PFSK-1 (cell line): Measurements from ENCODE around the gene CARD6.

Experiments
- FOXP2 ChIP-seq: optimal IDR thresholded peaks from 2 replicates; pipeline ENCODE3; 2011; ENCODE audit warnings: borderline replicate concordance, control low read depth, inconsistent platforms; ENCODE audit not compliant: insufficient read depth; ENCODE audit errors: extremely low read length, extremely low read depth
- POLR2AphosphoS5 ChIP-seq: IDR thresholded peaks from 2 replicates; pipeline ENCODE4 v1.6.1; 2012; ENCODE audit warnings: low read depth, mild to moderate bottlenecking, control low read depth, low read length, moderate library complexity
- SIN3A ChIP-seq: IDR thresholded peaks from 2 replicates; pipeline ENCODE4 v1.6.1; 2012; ENCODE audit warnings: mild to moderate bottlenecking, low read length, moderate library complexity, borderline replicate concordance; ENCODE audit not compliant: insufficient read depth
- TAF1 ChIP-seq: IDR thresholded peaks from 2 replicates; pipeline ENCODE4 v1.6.1; 2012; ENCODE audit warnings: low read length, control low read depth, borderline replicate concordance; ENCODE audit not compliant: insufficient read depth
- TF ChIP-seq, protein P1 (sequence below), 2 experiments: IDR thresholded peaks; 2 replicates each; pipeline versions ENCODE4 v1.6.1 to v1.8.0; 2011 to 2012; ENCODE audit warnings: low read depth in 2 of 2, low read length in 2 of 2, control low read depth in 1 of 2, inconsistent platforms in 1 of 2, mild to moderate bottlenecking in 1 of 2, moderate library complexity in 1 of 2; ENCODE audit not compliant: insufficient read depth in 1 of 2

The CARD6 gene

DNA sequence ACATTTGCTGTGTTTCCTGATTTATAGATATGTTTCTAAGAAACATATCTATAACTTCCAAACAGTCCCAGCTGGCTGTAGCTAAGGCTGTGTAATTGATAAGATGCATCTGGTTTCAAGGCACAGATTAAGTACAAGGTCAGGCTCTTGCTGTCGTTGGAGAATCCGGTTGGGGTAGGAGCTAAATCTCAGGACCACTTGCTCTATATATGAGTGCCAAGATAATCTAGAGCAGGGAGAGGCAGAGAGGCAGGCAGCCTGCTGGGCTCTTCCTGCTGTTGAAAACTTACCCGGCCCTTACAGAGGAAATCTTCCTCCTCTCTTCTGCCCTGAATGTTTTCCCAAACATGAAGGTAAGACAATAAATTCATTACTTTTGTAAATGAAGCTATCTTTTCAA, 68.1 kb downstream of the CARD6 start, which contains the start of gene C7:
TSS of gene C7 (plus strand) at position 234 of the 400 bp plus-strand sequence. CDS start at position 348, 114 bp downstream.
- TF ChIP-seq, protein P1, sequence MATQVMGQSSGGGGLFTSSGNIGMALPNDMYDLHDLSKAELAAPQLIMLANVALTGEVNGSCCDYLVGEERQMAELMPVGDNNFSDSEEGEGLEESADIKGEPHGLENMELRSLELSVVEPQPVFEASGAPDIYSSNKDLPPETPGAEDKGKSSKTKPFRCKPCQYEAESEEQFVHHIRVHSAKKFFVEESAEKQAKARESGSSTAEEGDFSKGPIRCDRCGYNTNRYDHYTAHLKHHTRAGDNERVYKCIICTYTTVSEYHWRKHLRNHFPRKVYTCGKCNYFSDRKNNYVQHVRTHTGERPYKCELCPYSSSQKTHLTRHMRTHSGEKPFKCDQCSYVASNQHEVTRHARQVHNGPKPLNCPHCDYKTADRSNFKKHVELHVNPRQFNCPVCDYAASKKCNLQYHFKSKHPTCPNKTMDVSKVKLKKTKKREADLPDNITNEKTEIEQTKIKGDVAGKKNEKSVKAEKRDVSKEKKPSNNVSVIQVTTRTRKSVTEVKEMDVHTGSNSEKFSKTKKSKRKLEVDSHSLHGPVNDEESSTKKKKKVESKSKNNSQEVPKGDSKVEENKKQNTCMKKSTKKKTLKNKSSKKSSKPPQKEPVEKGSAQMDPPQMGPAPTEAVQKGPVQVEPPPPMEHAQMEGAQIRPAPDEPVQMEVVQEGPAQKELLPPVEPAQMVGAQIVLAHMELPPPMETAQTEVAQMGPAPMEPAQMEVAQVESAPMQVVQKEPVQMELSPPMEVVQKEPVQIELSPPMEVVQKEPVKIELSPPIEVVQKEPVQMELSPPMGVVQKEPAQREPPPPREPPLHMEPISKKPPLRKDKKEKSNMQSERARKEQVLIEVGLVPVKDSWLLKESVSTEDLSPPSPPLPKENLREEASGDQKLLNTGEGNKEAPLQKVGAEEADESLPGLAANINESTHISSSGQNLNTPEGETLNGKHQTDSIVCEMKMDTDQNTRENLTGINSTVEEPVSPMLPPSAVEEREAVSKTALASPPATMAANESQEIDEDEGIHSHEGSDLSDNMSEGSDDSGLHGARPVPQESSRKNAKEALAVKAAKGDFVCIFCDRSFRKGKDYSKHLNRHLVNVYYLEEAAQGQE (IDR thresholded peaks at IDR 0.05; ENCODE audit: insufficient read depth in 1 of 2, low read depth in 2 of 2, low read length in 2 of 2): no peak
- TF ChIP-seq FOXP2 (no peak), TAF1 (no peak), SIN3A (no peak), POLR2AphosphoS5 (no peak)

DNA sequence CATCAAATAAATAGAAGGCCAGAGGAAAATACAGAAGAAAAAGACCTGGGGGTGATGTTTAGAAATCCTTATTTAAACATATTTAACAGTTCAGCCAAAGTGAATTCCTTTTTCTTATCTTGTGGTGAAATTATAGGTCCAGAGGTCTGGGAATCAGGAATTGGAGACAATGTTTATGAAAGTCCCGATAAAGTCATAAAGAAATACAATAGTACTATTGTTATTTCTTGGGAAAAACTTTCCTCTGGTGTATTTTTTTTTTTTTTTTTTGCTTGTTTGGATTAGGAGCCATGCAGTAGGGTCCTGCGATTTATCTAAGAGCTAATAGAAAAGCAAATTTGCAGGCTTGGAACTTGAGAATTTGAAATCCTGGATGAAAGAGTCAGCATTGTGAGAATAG, 68.6 kb downstream of the CARD6 start:
- TF ChIP-seq TAF1 (no peak), POLR2AphosphoS5 (no peak), SIN3A (no peak), FOXP2 (no peak)
- TF ChIP-seq, protein P1 (IDR thresholded peaks at IDR 0.05; ENCODE audit: insufficient read depth in 1 of 2, low read depth in 2 of 2, low read length in 2 of 2): no peak
